SK-N-MC (cell line): ENCODE data around the gene GSAP.

Experiments
- DNase-seq: peaks from one replicate; pipeline ENCODE4 v3.0.0-alpha.2; 2011; ENCODE audit warnings: low read depth, low spot score
- H3K27ac ChIP-seq: fragments of 200-600 bp; sonication (generic); 2 replicates; pipeline ENCODE4 v1.5.1; 2016; ENCODE audit warnings: mixed run types
- H3K36me3 ChIP-seq: fragments of 200-600 bp; sonication (generic); 2 replicates; pipeline ENCODE4 v1.6.1; 2017; ENCODE audit warnings: antibody characterized with exemption, low read length, mixed read lengths; ENCODE audit not compliant: insufficient read depth
- H3K4me3 ChIP-seq: fragments of 200-600 bp; sonication (generic); 2 replicates; pipeline ENCODE4 v1.5.1; 2016
- H3K9ac ChIP-seq: fragments of 200-600 bp; sonication (generic); 2 replicates; pipeline ENCODE4 v1.8.0; 2017; ENCODE audit warnings: mixed run types, mixed read lengths; ENCODE audit not compliant: insufficient read length
- H3K9me3 ChIP-seq: fragments of 200-600 bp; sonication (generic); 2 replicates; pipeline ENCODE4 v1.6.1; 2017; ENCODE audit warnings: low read depth, mild to moderate bottlenecking, antibody characterized with exemption, low read length, moderate library complexity, mixed read lengths
- EZH2 ChIP-seq: fragments of 200-600 bp; sonication (generic); IDR thresholded peaks from one replicate; pipeline ENCODE4 v1.6.1; 2017; ENCODE audit warnings: antibody characterized with exemption
- FOXP2 ChIP-seq: optimal IDR thresholded peaks from 2 replicates; pipeline ENCODE3; 2011; ENCODE audit warnings: mild to moderate bottlenecking, moderate library complexity; ENCODE audit not compliant: insufficient read depth; ENCODE audit errors: extremely low read length, control extremely low read depth
- POLR2AphosphoS5 ChIP-seq: IDR thresholded peaks from 2 replicates; pipeline ENCODE4 v1.6.1; 2012; ENCODE audit warnings: mild to moderate bottlenecking, low read depth, low read length, borderline replicate concordance

The GSAP gene

GRCh38 chr7:77443042-77443441 lies 26.9 kb upstream of the GSAP start:
- TF ChIP-seq POLR2AphosphoS5 (no peak), EZH2 (no peak), FOXP2 (no peak)
- no peaks in the 10 kb centered on the region for H3K9me3 ChIP-seq
- no peak overlapping the region for H3K27ac ChIP-seq
- no peak for DNase-seq
- H3K36me3 ChIP-seq: no peaks in the 10 kb centered on the region
- no peak overlapping the region for H3K9ac ChIP-seq
- H3K4me3 ChIP-seq: no peak overlapping the region

DNA sequence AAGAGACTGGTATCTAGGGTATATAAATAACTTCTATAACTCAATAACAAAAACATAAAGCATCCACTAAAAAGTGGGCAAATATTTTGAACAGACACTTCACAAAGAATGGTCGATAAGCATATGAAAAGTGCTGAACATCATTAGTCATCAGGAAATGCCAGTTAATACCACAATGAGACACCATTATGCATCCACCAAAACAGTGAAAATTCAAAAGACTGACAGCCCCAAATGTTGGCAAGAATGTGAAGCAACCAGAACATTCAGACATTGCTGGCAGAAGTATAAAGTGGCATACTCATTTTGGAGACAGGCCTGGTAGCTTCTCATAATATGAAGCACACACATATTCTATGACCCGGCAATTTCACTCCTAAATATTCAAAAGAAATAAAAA lies 26.5 kb upstream of the GSAP start:
- TF ChIP-seq POLR2AphosphoS5 (no peak), FOXP2 (no peak), EZH2 (no peak)
- no peak overlapping the region for H3K27ac ChIP-seq

DNA sequence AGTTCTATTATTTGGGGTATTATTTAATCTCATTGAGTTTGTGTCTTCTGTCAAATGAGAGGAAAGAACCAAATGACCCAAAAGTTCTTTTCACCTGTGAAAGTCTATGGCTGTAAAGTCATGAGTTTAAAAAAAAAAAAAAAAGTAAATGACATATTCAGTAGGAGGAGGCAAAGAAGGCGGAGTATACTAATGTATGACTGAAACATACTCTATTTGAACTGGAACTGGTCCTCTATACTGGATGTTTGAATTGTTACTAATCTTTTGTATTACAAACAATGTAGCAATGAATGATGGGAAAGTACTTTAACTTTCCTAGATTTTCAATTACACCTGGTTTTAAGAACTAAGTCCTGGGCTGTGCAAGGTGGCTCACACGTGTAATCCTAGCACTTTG lies 24.9 kb upstream of the GSAP start:
- DNase-seq: no peak
- Histone ChIP-seq H3K9ac (no peak overlapping the region), H3K9me3 (no peaks in the 10 kb centered on the region), H3K27ac (no peak overlapping the region), H3K4me3 (no peak overlapping the region), H3K36me3 (no peaks in the 10 kb centered on the region)
- TF ChIP-seq EZH2 (no peak), POLR2AphosphoS5 (no peak), FOXP2 (no peak)

More for the DNA sequence above, 26.5 kb upstream of the GSAP start:
- H3K9me3 ChIP-seq: no peaks in the 10 kb centered on the region
- H3K36me3 ChIP-seq: no peaks in the 10 kb centered on the region
- DNase-seq: no peak
- H3K9ac ChIP-seq: no peak overlapping the region
- no peak overlapping the region for H3K4me3 ChIP-seq

DNA sequence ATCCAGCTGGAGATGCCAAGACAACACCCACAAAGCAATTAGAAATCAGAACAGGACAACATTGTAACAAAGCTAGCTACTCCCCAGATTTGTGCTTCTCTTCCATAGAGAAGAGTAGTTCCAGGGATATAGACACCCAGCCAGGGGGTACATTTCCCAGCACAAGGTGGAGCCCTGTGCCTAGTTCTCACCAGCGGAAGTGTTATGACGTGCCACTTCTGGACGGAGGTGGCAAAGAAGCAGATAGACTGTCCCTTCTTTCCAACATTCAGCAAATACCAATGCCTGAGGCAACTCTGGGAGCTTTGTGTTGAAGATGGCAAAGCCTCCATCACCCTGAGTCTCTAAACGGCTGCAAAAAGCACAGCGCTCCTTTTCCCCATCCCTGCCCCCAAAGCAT lies 23.4 kb upstream of the GSAP start:
- Histone ChIP-seq H3K27ac (no peak overlapping the region), H3K36me3 (no peaks in the 10 kb centered on the region), H3K9me3 (no peaks in the 10 kb centered on the region), H3K4me3 (no peak overlapping the region), H3K9ac (no peak overlapping the region)
- no peak for TF ChIP-seq FOXP2
- no peak for TF ChIP-seq POLR2AphosphoS5
- TF ChIP-seq EZH2: no peak
- no peak for DNase-seq

DNA sequence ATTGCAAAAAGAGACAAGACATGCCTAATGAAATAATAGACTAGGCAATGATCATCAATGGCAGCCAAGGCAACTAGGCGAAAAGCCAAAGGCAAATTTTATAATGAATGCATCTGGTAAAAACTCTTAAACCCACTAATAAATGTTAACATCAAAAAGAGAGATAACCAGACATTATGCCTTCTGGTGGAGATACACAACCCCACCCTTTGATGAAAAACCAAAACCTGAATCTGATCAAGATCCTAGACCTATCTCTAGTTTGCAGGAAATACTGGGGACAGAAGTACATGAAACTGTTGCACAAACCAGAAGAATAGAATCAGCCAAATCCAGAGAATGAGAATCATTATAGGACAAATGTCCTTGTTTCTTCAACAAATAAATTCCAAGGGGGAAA lies 22.0 kb upstream of the GSAP start:
- no peak overlapping the region for H3K9ac ChIP-seq
- H3K36me3 ChIP-seq: no peaks in the 10 kb centered on the region
- no peaks in the 10 kb centered on the region for H3K9me3 ChIP-seq
- TF ChIP-seq FOXP2 (no peak), POLR2AphosphoS5 (no peak), EZH2 (no peak)
- no peak for DNase-seq
- no peak overlapping the region for H3K27ac ChIP-seq
- H3K4me3 ChIP-seq: no peak overlapping the region

DNA sequence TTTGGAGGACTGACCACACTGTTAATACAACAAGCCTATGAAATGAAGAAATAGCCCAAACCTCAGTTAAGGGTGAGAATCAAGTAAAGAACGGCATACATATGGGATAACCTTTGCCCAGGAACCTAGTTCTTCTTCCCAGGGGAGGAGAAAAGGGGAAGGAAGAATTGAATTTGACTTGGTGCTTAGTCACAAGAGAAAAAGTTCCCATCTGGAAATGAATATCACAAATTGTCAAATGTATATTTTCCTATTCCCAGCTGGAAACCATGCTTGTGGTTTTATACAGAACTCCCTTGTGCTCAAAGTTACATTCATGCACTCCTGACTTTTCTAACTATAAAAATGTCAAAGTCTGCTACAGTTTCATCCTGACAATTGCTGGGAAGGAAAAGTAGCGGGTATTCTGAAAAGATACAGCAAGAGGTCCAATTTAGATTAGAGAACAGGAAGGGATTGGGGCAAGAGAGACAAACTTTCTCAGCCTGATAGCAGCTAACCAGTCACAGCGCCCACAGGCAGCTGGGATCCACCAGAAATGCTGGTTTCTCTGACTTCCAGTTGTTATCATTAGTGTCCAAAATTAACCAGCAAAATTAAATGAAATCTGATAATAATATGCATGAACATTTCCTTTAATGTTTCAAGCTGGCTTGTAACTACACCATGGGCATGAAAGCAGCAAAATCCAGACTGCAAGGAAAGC lies 18.6 kb upstream of the GSAP start:
- DNase-seq: no peak
- Histone ChIP-seq H3K9ac (no peak overlapping the region), H3K27ac (no peak overlapping the region), H3K4me3 (no peak overlapping the region), H3K36me3 (no peaks in the 10 kb centered on the region), H3K9me3 (no peaks in the 10 kb centered on the region)
- TF ChIP-seq EZH2: no peak
- TF ChIP-seq POLR2AphosphoS5: no peak
- no peak for TF ChIP-seq FOXP2

DNA sequence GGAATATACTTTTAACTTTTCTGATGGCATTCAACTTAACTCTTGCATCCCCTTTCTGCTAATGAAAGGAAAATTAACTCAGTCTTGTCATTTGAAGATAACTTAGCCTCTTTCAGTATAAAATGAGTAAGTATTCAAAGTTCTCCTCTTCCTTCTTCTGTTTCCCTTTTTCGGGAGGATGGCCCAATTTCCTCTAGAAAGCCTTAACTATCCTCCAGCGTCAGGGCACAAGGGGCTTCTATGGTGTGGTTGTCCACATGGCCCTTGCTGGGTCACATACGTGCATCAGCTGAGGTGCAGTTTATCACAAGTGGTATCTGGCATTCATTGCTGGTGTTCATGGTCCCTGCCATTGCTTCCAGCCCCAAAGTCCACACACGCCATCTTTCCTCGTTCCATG lies 17.8 kb upstream of the GSAP start:
- H3K27ac ChIP-seq: no peak overlapping the region
- no peaks in the 10 kb centered on the region for H3K36me3 ChIP-seq
- DNase-seq: no peak
- TF ChIP-seq FOXP2 (no peak), POLR2AphosphoS5 (no peak), EZH2 (no peak)
- no peak overlapping the region for H3K9ac ChIP-seq
- H3K9me3 ChIP-seq: no peaks in the 10 kb centered on the region
- H3K4me3 ChIP-seq: no peak overlapping the region

DNA sequence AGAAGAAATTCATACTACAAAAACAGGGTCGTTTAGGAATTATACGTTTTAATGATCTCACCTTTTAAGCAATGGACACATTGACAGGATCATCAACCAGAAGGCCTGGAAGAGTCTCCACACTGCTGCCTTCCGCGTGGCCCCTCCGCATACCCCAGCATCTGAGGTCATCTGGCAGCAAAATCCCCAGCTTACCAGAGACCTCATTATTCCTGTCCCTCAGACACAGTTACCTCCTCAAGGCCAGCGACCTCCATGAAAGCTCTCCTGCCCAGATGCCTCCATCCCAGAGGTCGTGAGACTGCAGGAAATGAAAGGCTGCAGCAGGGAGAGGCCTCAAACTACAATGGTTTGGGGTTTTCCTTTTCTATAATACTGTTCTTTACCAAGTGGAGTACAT lies 14.8 kb upstream of the GSAP start:
- Histone ChIP-seq H3K4me3 (no peak overlapping the region), H3K9ac (no peak overlapping the region), H3K9me3 (no peaks in the 10 kb centered on the region), H3K36me3 (no peaks in the 10 kb centered on the region), H3K27ac (no peak overlapping the region)
- TF ChIP-seq EZH2 (no peak), FOXP2 (no peak), POLR2AphosphoS5 (no peak)
- no peak for DNase-seq

- no peak for DNase-seq
- Histone ChIP-seq H3K9me3 (no peaks in the 10 kb centered on the region), H3K36me3 (no peaks in the 10 kb centered on the region), H3K4me3 (no peak overlapping the region), H3K9ac (no peak overlapping the region), H3K27ac (no peak overlapping the region)
- TF ChIP-seq FOXP2 (no peak), EZH2 (no peak), POLR2AphosphoS5 (no peak)
These were observed 12.7 kb upstream of the GSAP start for GRCh38 chr7:77428777-77429231.
